PFSK-1 (cell line): Measurements from ENCODE around the gene OR5H1. TPM values are rescaled to one million over a fixed set of nuclear protein-coding genes. Genes with fewer than 3 reads are reported as not detected.

ENCODE experiments used
- FOXP2 ChIP-seq: optimal IDR thresholded peaks from 2 replicates; pipeline ENCODE3; 2011; ENCODE audit warnings: borderline replicate concordance, control low read depth, inconsistent platforms; ENCODE audit not compliant: insufficient read depth; ENCODE audit errors: extremely low read length, extremely low read depth
- POLR2AphosphoS5 ChIP-seq: IDR thresholded peaks from 2 replicates; pipeline ENCODE4 v1.6.1; 2012; ENCODE audit warnings: low read depth, mild to moderate bottlenecking, control low read depth, low read length, moderate library complexity
- REST ChIP-seq, 2 experiments: IDR thresholded peaks; 2 replicates each; pipeline versions ENCODE4 v1.6.1 to v1.8.0; 2011 to 2012; ENCODE audit warnings: low read depth in 2 of 2, low read length in 2 of 2, control low read depth in 1 of 2, inconsistent platforms in 1 of 2, mild to moderate bottlenecking in 1 of 2, moderate library complexity in 1 of 2; ENCODE audit not compliant: insufficient read depth in 1 of 2
- SIN3A ChIP-seq: IDR thresholded peaks from 2 replicates; pipeline ENCODE4 v1.6.1; 2012; ENCODE audit warnings: mild to moderate bottlenecking, low read length, moderate library complexity, borderline replicate concordance; ENCODE audit not compliant: insufficient read depth
- TAF1 ChIP-seq: IDR thresholded peaks from 2 replicates; pipeline ENCODE4 v1.6.1; 2012; ENCODE audit warnings: low read length, control low read depth, borderline replicate concordance; ENCODE audit not compliant: insufficient read depth
- polyA plus RNA-seq: library from polyadenylated mRNA; unstranded; fragments of >200 nt; gene quantifications from one replicate; pipeline ENCODE4 v1.2.1, GENCODE V29; 2012; ENCODE audit warnings: low read depth, missing spikeins; ENCODE audit not compliant: insufficient read length

OR5H1 gene
- not detected for polyA plus RNA-seq

- TF ChIP-seq TAF1: no peak
- no peak for TF ChIP-seq FOXP2
- TF ChIP-seq POLR2AphosphoS5: no peak
- no peak for TF ChIP-seq REST (IDR thresholded peaks at IDR 0.05; ENCODE audit: insufficient read depth in 1 of 2, low read depth in 2 of 2, low read length in 2 of 2)
- TF ChIP-seq SIN3A: no peak
These were observed at the start of gene OR5H1 for GRCh38 chr3:98130421-98130820. TSS of gene OR5H1 (plus strand) at chr3:98130721. CDS start at chr3:98132698, 1,977 bp downstream.

GRCh38 chr3:98086873-98087272 lies 43.6 kb upstream of the OR5H1 start, which contains the start of gene OR5AC2:
TSS of gene OR5AC2 (plus strand) at chr3:98087173. CDS start at chr3:98087173, 0 bp downstream.
- TF ChIP-seq SIN3A (no peak), POLR2AphosphoS5 (no peak), FOXP2 (no peak), REST (IDR thresholded peaks at IDR 0.05; ENCODE audit: insufficient read depth in 1 of 2, low read depth in 2 of 2, low read length in 2 of 2) (no peak), TAF1 (no peak)

GRCh38 chr3:98095882-98096281 lies 34.6 kb upstream of the OR5H1 start:
- no peak for TF ChIP-seq REST (IDR thresholded peaks at IDR 0.05; ENCODE audit: insufficient read depth in 1 of 2, low read depth in 2 of 2, low read length in 2 of 2)
- TF ChIP-seq POLR2AphosphoS5: no peak
- TF ChIP-seq FOXP2: no peak
- TF ChIP-seq TAF1: no peak
- no peak for TF ChIP-seq SIN3A

- no peak for TF ChIP-seq FOXP2
- TF ChIP-seq POLR2AphosphoS5: no peak
- TF ChIP-seq SIN3A: no peak
- no peak for TF ChIP-seq TAF1
- TF ChIP-seq REST (IDR thresholded peaks at IDR 0.05; ENCODE audit: insufficient read depth in 1 of 2, low read depth in 2 of 2, low read length in 2 of 2): no peak
These were observed 30.7 kb upstream of the OR5H1 start for GRCh38 chr3:98099848-98100247.

- TF ChIP-seq REST (IDR thresholded peaks at IDR 0.05; ENCODE audit: insufficient read depth in 1 of 2, low read depth in 2 of 2, low read length in 2 of 2): no peak
- TF ChIP-seq TAF1: no peak
- TF ChIP-seq FOXP2: no peak
These were observed 22.4 kb upstream of the OR5H1 start for GRCh38 chr3:98108162-98108561.
